ENCODE data around the gene IGF1. TPM values are rescaled to one million over a fixed set of nuclear protein-coding genes. Genes with fewer than 3 reads are reported as not detected.

The IGF1 gene
- total RNA-seq, 1 donor from 2014 or later = 62.2 TPM

- Mint-ChIP-seq H3K27me3 (ENCODE audit: low read depth) (no peaks in the 10 kb centered on the region), H3K4me3 (no peak overlapping the region), H3K4me1 (peaks cover 54% of the 10 kb centered on the region), H3K27ac (peak overlapping the region; percentile 68), H3K36me3 (peaks cover 3% of the 10 kb centered on the region), H3K9me3 (peaks cover 4% of the 10 kb centered on the region)
- no peak for DNase-seq (ENCODE audit: low spot score in 2 of 2, unreplicated experiment in 2 of 2)
- TF ChIP-seq CTCF (IDR thresholded peaks at IDR 0.05; ENCODE audit: unreplicated experiment) = no peak
Observed at GRCh38 chr12:102436867-102437266, 43.5 kb downstream of the IGF1 start.

- TF ChIP-seq CTCF (IDR thresholded peaks at IDR 0.05; ENCODE audit: unreplicated experiment) = no peak
- Mint-ChIP-seq H3K4me1 (peaks cover 55% of the 10 kb centered on the region), H3K27ac (peak overlapping the region; percentile 57), H3K36me3 (peaks cover 4% of the 10 kb centered on the region), H3K9me3 (peaks cover 5% of the 10 kb centered on the region), H3K4me3 (no peak overlapping the region), H3K27me3 (ENCODE audit: low read depth) (no peaks in the 10 kb centered on the region)
- DNase-seq (ENCODE audit: low spot score in 2 of 2, unreplicated experiment in 2 of 2) = no peak
Observed at GRCh38 chr12:102435827-102436436, 44.4 kb downstream of the IGF1 start.

- H3K9me3 Mint-ChIP-seq = peaks cover 9% of the 10 kb centered on the region
- peaks cover 39% of the 10 kb centered on the region for H3K4me1 Mint-ChIP-seq
- peaks cover 9% of the 10 kb centered on the region for H3K36me3 Mint-ChIP-seq
- H3K27ac Mint-ChIP-seq = peak overlapping the region; percentile 64
- no peak overlapping the region for H3K4me3 Mint-ChIP-seq
- no peaks in the 10 kb centered on the region for H3K27me3 Mint-ChIP-seq (ENCODE audit: low read depth)
- DNase-seq (ENCODE audit: low spot score in 2 of 2, unreplicated experiment in 2 of 2) = no peak
- TF ChIP-seq CTCF (IDR thresholded peaks at IDR 0.05; ENCODE audit: unreplicated experiment) = no peak
Observed at GRCh38 chr12:102433304-102433703, 47.1 kb downstream of the IGF1 start.

- Mint-ChIP-seq H3K27ac (no peak overlapping the region), H3K4me3 (no peak overlapping the region), H3K4me1 (peaks cover 36% of the 10 kb centered on the region), H3K27me3 (ENCODE audit: low read depth) (no peaks in the 10 kb centered on the region), H3K36me3 (peaks cover 9% of the 10 kb centered on the region), H3K9me3 (peaks cover 9% of the 10 kb centered on the region)
- TF ChIP-seq CTCF (IDR thresholded peaks at IDR 0.05; ENCODE audit: unreplicated experiment) = no peak
- DNase-seq (ENCODE audit: low spot score in 2 of 2, unreplicated experiment in 2 of 2) = no peak
Observed at GRCh38 chr12:102430661-102431060, 49.7 kb downstream of the IGF1 start.

- TF ChIP-seq CTCF (IDR thresholded peaks at IDR 0.05; ENCODE audit: unreplicated experiment) = no peak
- H3K27me3 Mint-ChIP-seq (ENCODE audit: low read depth) = no peaks in the 10 kb centered on the region
- peaks cover 39% of the 10 kb centered on the region for H3K4me1 Mint-ChIP-seq
- peaks cover 14% of the 10 kb centered on the region for H3K9me3 Mint-ChIP-seq
- H3K4me3 Mint-ChIP-seq = no peak overlapping the region
- DNase-seq (ENCODE audit: low spot score in 2 of 2, unreplicated experiment in 2 of 2) = no peak
- H3K36me3 Mint-ChIP-seq = peaks cover 9% of the 10 kb centered on the region
- H3K27ac Mint-ChIP-seq = no peak overlapping the region
Observed at GRCh38 chr12:102429211-102430154, 50.9 kb downstream of the IGF1 start.

Measured in mesothelial cell of epicardium (in vitro differentiated cells).